Osteocyte (in vitro differentiated cells): ENCODE results near the gene VAV1. TPM values are rescaled to one million over a fixed set of nuclear protein-coding genes. Genes with fewer than 3 reads are reported as not detected.

Experiments
- DNase-seq: peaks from one replicate; pipeline ENCODE4 v3.0.0; 2021; ENCODE audit warnings: mixed read lengths; ENCODE audit not compliant: unreplicated experiment; ENCODE audit errors: extremely low spot score
- H3K27ac Mint-ChIP-seq: one replicate; pipeline ENCODE4 v1.8.0; 2021; ENCODE audit warnings: mild to moderate bottlenecking, mixed read lengths; ENCODE audit not compliant: unreplicated experiment
- H3K27me3 Mint-ChIP-seq: one replicate; pipeline ENCODE4 v1.8.0; 2021; ENCODE audit warnings: mixed read lengths; ENCODE audit not compliant: unreplicated experiment
- H3K36me3 Mint-ChIP-seq: one replicate; pipeline ENCODE4 v1.8.0; 2021; ENCODE audit warnings: mixed read lengths; ENCODE audit not compliant: unreplicated experiment
- H3K4me1 Mint-ChIP-seq: one replicate; pipeline ENCODE4 v1.8.0; 2021; ENCODE audit warnings: mixed read lengths; ENCODE audit not compliant: unreplicated experiment
- H3K4me3 Mint-ChIP-seq: one replicate; pipeline ENCODE4 v1.8.0; 2021; ENCODE audit warnings: mild to moderate bottlenecking, moderate library complexity, mixed read lengths; ENCODE audit not compliant: unreplicated experiment
- H3K9me3 Mint-ChIP-seq: one replicate; pipeline ENCODE4 v1.8.0; 2021; ENCODE audit warnings: mixed read lengths; ENCODE audit not compliant: unreplicated experiment
- CTCF ChIP-seq: fragments of 200-600 bp; sonication (generic); IDR thresholded peaks from 2 replicates; pipeline ENCODE4 v1.5.0; 2021; ENCODE audit warnings: antibody characterized with exemption, mild to moderate bottlenecking, moderate library complexity
- total RNA-seq: library from RNA; stranded (reverse); gene quantifications from 2 replicates; pipeline ENCODE4 v1.2.1, GENCODE V29; 2021

VAV1 gene
- total RNA-seq, 1 donor from 2014 or later: not detected

GRCh38 chr19:6737873-6738786 lies 34.4 kb upstream of the VAV1 start:
- Mint-ChIP-seq H3K27ac (peak overlapping the region; percentile 97), H3K9me3 (no peaks in the 10 kb centered on the region), H3K27me3 (no peaks in the 10 kb centered on the region), H3K36me3 (peaks cover 3% of the 10 kb centered on the region), H3K4me1 (peaks cover 52% of the 10 kb centered on the region), H3K4me3 (peak overlapping the region; percentile 95)
- no peak for DNase-seq
- TF ChIP-seq CTCF: peak; percentile 77

- Mint-ChIP-seq H3K9me3 (no peaks in the 10 kb centered on the region), H3K36me3 (peaks cover 5% of the 10 kb centered on the region), H3K27ac (peak overlapping the region; percentile 97), H3K4me1 (peaks cover 59% of the 10 kb centered on the region), H3K4me3 (peak overlapping the region; percentile 95), H3K27me3 (no peaks in the 10 kb centered on the region)
- DNase-seq: no peak
- no peak for TF ChIP-seq CTCF
Observed at GRCh38 chr19:6738787-6739389, 33.6 kb upstream of the VAV1 start.

GRCh38 chr19:6739390-6739882 lies 33.1 kb upstream of the VAV1 start, which contains the start of gene TRIP10:
TSS of gene TRIP10 (plus strand) at chr19:6739680. CDS start at chr19:6739762, 82 bp downstream.
- H3K27ac Mint-ChIP-seq: peak within 1 kb of the TSS; percentile 97
- no peak for TF ChIP-seq CTCF

GRCh38 chr19:6739883-6740588 lies 32.5 kb upstream of the VAV1 start:
- H3K4me1 Mint-ChIP-seq: peaks cover 70% of the 10 kb centered on the region
- no peaks in the 10 kb centered on the region for H3K9me3 Mint-ChIP-seq
- peak overlapping the region; percentile 84 for H3K4me3 Mint-ChIP-seq
- no peaks in the 10 kb centered on the region for H3K27me3 Mint-ChIP-seq
- peaks cover 6% of the 10 kb centered on the region for H3K36me3 Mint-ChIP-seq
- TF ChIP-seq CTCF: no peak
- peak overlapping the region; percentile 44 for H3K27ac Mint-ChIP-seq
- DNase-seq: no peak

More at GRCh38 chr19:6739390-6739882, 33.1 kb upstream of the VAV1 start, which contains the start of gene TRIP10:
- H3K4me1 Mint-ChIP-seq: peaks cover 65% of the 10 kb centered on the region
- peak within 1 kb of the TSS; percentile 95 for H3K4me3 Mint-ChIP-seq
- no peaks in the 10 kb centered on the region for H3K27me3 Mint-ChIP-seq
- peak; percentile 93 for DNase-seq
- H3K9me3 Mint-ChIP-seq: no peaks in the 10 kb centered on the region
- peaks cover 6% of the 10 kb centered on the region for H3K36me3 Mint-ChIP-seq
